BJ (cell line): ENCODE data around the gene SAP130. TPM values are rescaled to one million over a fixed set of nuclear protein-coding genes. Genes with fewer than 3 reads are reported as not detected.

Source experiments
- CTCF ChIA-PET: fragments of 350-600 bp; formaldehyde crosslinking; extraction: SDS; loops from one replicate; lab custom pipeline; 2021; ENCODE audit warnings: antibody characterized with exemption, inconsistent platforms; lab: Yijun Ruan, JAX
- POLR2A ChIA-PET: fragments of 300-600 bp; sonication (Branson Sonifier 250); formaldehyde crosslinking; extraction: SDS; loops from one replicate; lab custom pipeline; 2021; ENCODE audit warnings: antibody characterized with exemption; lab: Charles Lee
- DNase-seq: peaks from one replicate; pipeline ENCODE4 v3.0.0-alpha.2; 2011; ENCODE audit warnings: low read depth
- H3K27me3 ChIP-seq: 2 replicates; pipeline ENCODE4 v1.6.0; 2011; ENCODE audit warnings: low read length; ENCODE audit not compliant: control insufficient read depth, insufficient read depth
- H3K36me3 ChIP-seq: 2 replicates; pipeline ENCODE4 v1.5.1; 2011; ENCODE audit warnings: low read length; ENCODE audit not compliant: control insufficient read depth, insufficient read depth
- H3K4me3 ChIP-seq: 2 replicates; pipeline ENCODE4 v1.5.1; 2011; ENCODE audit warnings: low read depth, mild to moderate bottlenecking, control low read depth, low read length
- CTCF ChIP-seq: IDR thresholded peaks from 2 replicates; pipeline ENCODE4 v1.5.1; 2011; ENCODE audit warnings: low read depth, mild to moderate bottlenecking, control low read depth, inconsistent platforms, low read length, moderate library complexity; ENCODE audit not compliant: insufficient read depth
- polyA plus RNA-seq: library from polyadenylated mRNA; depleted of rRNA; stranded (reverse); fragments of >200 nt; gene quantifications from 2 replicates; pipeline ENCODE4 v1.2.3, GENCODE V29; 2011

SAP130 gene
- polyA plus RNA-seq, 1 experiment: 20.4 TPM

GRCh38 chr2:128037649-128038048 is 9.8 kb upstream of the SAP130 start:
- no peak for TF ChIP-seq CTCF

GRCh38 chr2:128036748-128037607 is 9.1 kb upstream of the SAP130 start:
- ChIA-PET CTCF (no interaction called here), POLR2A (no interaction called here)
- DNase-seq: no peak
- no peaks in the 10 kb centered on the region; the same call in 1 of the 2 replicates for H3K27me3 ChIP-seq
- no peak overlapping the region for H3K4me3 ChIP-seq
- no peak for TF ChIP-seq CTCF
- H3K36me3 ChIP-seq: no peaks in the 10 kb centered on the region

More at GRCh38 chr2:128037649-128038048, 9.8 kb upstream of the SAP130 start:
- ChIA-PET CTCF (no interaction called here), POLR2A (no interaction called here)
- Histone ChIP-seq H3K4me3 (no peak overlapping the region), H3K27me3 (no peaks in the 10 kb centered on the region; the same call in 1 of the 2 replicates), H3K36me3 (no peaks in the 10 kb centered on the region)
- DNase-seq: no peak

- Histone ChIP-seq H3K4me3 (no peak overlapping the region), H3K27me3 (no peaks in the 10 kb centered on the region), H3K36me3 (no peaks in the 10 kb centered on the region)
- no peak for DNase-seq
- ChIA-PET POLR2A (no interaction called here), CTCF (no interaction called here)
- TF ChIP-seq CTCF: no peak
Observed at GRCh38 chr2:128032092-128032491, 4.2 kb upstream of the SAP130 start.

- H3K36me3 ChIP-seq: no peaks in the 10 kb centered on the region
- DNase-seq: no peak
- H3K4me3 ChIP-seq: peak overlapping the region; percentile 85
- CTCF ChIA-PET: no interaction called here
- no peaks in the 10 kb centered on the region for H3K27me3 ChIP-seq
- POLR2A ChIA-PET: no interaction called here
- TF ChIP-seq CTCF: no peak
Observed at GRCh38 chr2:128028668-128029054, 802 bp upstream of the SAP130 start.

GRCh38 chr2:128027278-128027800 is 520 bp downstream of the SAP130 start:
- H3K36me3 ChIP-seq: no peaks in the 10 kb centered on the region
- ChIA-PET CTCF (no interaction called here), POLR2A (no interaction called here)
- no peaks in the 10 kb centered on the region for H3K27me3 ChIP-seq
- H3K4me3 ChIP-seq: peak overlapping the region; percentile 91
- TF ChIP-seq CTCF: no peak
- DNase-seq: peak; percentile 94
